Esophagus muscularis mucosa (tissue), 4 donors: ENCODE data around the gene SLC25A29. TPM values are rescaled to one million over a fixed set of nuclear protein-coding genes. Genes with fewer than 3 reads are reported as not detected.
A peak's percentile ranks its signal among the peaks of the same experiment; 100 is the strongest.

ENCODE experiments used
- DNase-seq: peaks from one replicate; pipeline ENCODE4 v3.0.0-alpha.2; 2017; ENCODE audit errors: extremely low spot score
- H3K27ac ChIP-seq, 4 donors: fragments of 200-600 bp; sonication (generic); replicated peaks in 1 of 4; 1 replicate in 3 of 4; 2 replicates in 1 of 4; pipeline ENCODE4 v1.5.1; 2016 to 2019; ENCODE audit warnings: mild to moderate bottlenecking in 1 of 4
- H3K27me3 ChIP-seq, 4 donors: fragments of 200-600 bp; sonication (generic); one replicate each; pipeline versions ENCODE4 v1.5.1 to v1.6.0; 2016 to 2019
- H3K36me3 ChIP-seq, 4 donors: fragments of 200-600 bp; sonication (generic); one replicate each; pipeline ENCODE4 v1.5.1; 2016 to 2019
- H3K4me1 ChIP-seq, 4 donors: fragments of 200-600 bp; sonication (generic); one replicate each; pipeline ENCODE4 v1.5.1; 2016 to 2019
- H3K4me3 ChIP-seq, 4 donors: fragments of 200-600 bp; sonication (generic); 1 replicate in 2 of 4; 2 replicates in 2 of 4; pipeline ENCODE4 v1.5.1; 2016 to 2019; ENCODE audit warnings: mild to moderate bottlenecking in 4 of 4, moderate library complexity in 1 of 4
- H3K9me3 ChIP-seq, 4 donors: fragments of 200-600 bp; sonication (generic); 1 replicate in 3 of 4; 2 replicates in 1 of 4; pipeline ENCODE4 v1.5.1; 2016 to 2019
- EP300 ChIP-seq: sonication (generic); formaldehyde crosslinking; IDR thresholded peaks from one replicate; pipeline ENCODE4 v1.6.1; 2017; ENCODE audit warnings: antibody characterized with exemption
- POLR2A ChIP-seq: fragments of 450-650 bp; IDR thresholded peaks from one replicate; pipeline ENCODE4 v1.6.1; 2017; ENCODE audit warnings: antibody characterized with exemption, moderate library complexity, mild to moderate bottlenecking, low read depth
- POLR2AphosphoS5 ChIP-seq, 2 donors: sonication (generic); formaldehyde crosslinking; IDR thresholded peaks; one replicate each; pipeline ENCODE4 v1.6.1; 2017; ENCODE audit warnings: antibody characterized with exemption in 2 of 2
- WGBS: methylation state at CpG from one replicate; pipeline ENCODE4 v1.1.5; 2018; 5-methylcytosine and 5-hydroxymethylcytosine counted together
- intact Hi-C: fragments of 100-400 bp; cut with DNase I; formaldehyde crosslinking; loops from one replicate; pipeline ENCODE4 v1.15.1; 2023
- total RNA-seq, 4 donors: library from RNA; depleted of rRNA; stranded (reverse); fragments of >200 nt; gene quantifications; one replicate each; pipeline versions ENCODE4 v1.1.0 to v1.2.1, GENCODE V29; 2016
- TF ChIP-seq, protein P1 (sequence below), 3 experiments: fragments of 200-600 bp in 2 of 3; fragments of 450-650 bp in 1 of 3; sonication (generic) in 2 of 3; IDR thresholded peaks; one replicate each; pipeline ENCODE4 v1.5.1; 2017 to 2019; ENCODE audit warnings: antibody characterized with exemption in 3 of 3, mild to moderate bottlenecking in 2 of 3, moderate library complexity in 1 of 3

Gene SLC25A29
- total RNA-seq, 4 donors from 2014 or later: 37.4 to 63.0 (median 49.2) TPM

DNA sequence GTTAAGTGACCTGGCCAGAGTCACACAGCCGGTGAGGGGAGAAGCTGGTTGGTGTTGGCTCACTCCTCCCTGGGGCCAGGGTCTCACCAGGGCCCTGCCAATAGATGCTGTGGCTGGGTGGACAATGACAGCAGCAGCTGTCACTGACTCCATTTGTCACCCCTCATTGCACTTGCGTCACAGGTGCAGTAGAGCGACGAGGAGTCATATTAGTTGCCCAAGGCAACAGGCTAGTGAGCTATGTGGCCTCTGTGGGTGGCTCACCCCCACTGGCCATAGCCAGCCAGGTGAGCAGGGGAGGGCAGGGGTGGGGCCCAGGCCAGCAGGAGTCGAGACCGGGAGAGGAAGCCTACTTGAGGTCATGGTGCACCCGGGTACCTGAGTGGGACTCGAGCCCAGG, 26.6 kb upstream of the SLC25A29 start:
- H3K4me1 ChIP-seq: no peaks in the 10 kb centered on the region
- 96% methylated on average over 4 of the region's 8 CpGs for WGBS
- intact Hi-C loops: no loop called here
- peak; percentile 84 for DNase-seq
- peaks cover 16 to 56% (median 47%) of the 10 kb centered on the region in 4 donors for H3K36me3 ChIP-seq
- H3K4me3 ChIP-seq: no peak overlapping the region
- TF ChIP-seq POLR2AphosphoS5 (IDR thresholded peaks at IDR 0.05): no peak
- no peak for TF ChIP-seq POLR2A
- TF ChIP-seq, protein P1, sequence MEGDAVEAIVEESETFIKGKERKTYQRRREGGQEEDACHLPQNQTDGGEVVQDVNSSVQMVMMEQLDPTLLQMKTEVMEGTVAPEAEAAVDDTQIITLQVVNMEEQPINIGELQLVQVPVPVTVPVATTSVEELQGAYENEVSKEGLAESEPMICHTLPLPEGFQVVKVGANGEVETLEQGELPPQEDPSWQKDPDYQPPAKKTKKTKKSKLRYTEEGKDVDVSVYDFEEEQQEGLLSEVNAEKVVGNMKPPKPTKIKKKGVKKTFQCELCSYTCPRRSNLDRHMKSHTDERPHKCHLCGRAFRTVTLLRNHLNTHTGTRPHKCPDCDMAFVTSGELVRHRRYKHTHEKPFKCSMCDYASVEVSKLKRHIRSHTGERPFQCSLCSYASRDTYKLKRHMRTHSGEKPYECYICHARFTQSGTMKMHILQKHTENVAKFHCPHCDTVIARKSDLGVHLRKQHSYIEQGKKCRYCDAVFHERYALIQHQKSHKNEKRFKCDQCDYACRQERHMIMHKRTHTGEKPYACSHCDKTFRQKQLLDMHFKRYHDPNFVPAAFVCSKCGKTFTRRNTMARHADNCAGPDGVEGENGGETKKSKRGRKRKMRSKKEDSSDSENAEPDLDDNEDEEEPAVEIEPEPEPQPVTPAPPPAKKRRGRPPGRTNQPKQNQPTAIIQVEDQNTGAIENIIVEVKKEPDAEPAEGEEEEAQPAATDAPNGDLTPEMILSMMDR (IDR thresholded peaks at IDR 0.05): no peak
- TF ChIP-seq EP300: no peak
- no peaks in the 10 kb centered on the region for H3K27me3 ChIP-seq
- no peaks in the 10 kb centered on the region for H3K9me3 ChIP-seq
- no peak overlapping the region for H3K27ac ChIP-seq

DNA sequence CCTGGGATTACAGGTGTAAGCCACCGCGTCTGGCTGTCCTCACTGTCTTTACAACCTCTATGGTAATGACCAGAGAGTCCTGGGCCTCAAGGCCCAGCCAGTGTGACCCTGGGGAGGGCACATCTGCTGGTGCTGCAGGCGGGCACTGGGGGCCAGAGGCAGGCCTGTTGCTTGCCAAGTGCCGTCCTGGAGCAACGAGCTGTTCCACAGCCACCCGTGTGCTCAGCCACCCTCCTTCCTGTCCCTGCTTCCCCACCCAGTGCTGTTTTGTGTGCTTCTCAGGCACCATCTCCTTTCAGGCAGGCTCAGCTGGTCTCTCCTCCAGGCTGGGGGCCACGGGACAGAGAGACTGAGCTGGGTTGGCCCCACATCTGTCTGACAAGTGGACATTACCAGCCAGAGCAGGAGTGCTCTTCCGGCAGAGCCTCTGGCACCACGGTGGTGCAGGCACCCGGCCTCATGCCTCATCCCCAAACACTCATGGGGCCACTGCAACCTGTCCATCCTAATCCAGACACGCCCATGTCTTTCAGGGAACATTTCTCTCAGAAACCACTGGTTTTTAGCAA, 25.9 kb upstream of the SLC25A29 start:
- WGBS: 82% methylated on average over 6 of the region's 11 CpGs
- Histone ChIP-seq H3K36me3 (peaks cover 16 to 49% (median 41%) of the 10 kb centered on the region in 4 donors), H3K9me3 (no peaks in the 10 kb centered on the region), H3K27me3 (no peaks in the 10 kb centered on the region), H3K4me1 (no peaks in the 10 kb centered on the region), H3K4me3 (no peak overlapping the region), H3K27ac (no peak overlapping the region)
- TF ChIP-seq EP300 (no peak), POLR2AphosphoS5 (IDR thresholded peaks at IDR 0.05) (no peak), POLR2A (no peak)
- TF ChIP-seq, protein P1 (IDR thresholded peaks at IDR 0.05): no peak
- intact Hi-C loops: no loop called here
- no peak for DNase-seq

DNA sequence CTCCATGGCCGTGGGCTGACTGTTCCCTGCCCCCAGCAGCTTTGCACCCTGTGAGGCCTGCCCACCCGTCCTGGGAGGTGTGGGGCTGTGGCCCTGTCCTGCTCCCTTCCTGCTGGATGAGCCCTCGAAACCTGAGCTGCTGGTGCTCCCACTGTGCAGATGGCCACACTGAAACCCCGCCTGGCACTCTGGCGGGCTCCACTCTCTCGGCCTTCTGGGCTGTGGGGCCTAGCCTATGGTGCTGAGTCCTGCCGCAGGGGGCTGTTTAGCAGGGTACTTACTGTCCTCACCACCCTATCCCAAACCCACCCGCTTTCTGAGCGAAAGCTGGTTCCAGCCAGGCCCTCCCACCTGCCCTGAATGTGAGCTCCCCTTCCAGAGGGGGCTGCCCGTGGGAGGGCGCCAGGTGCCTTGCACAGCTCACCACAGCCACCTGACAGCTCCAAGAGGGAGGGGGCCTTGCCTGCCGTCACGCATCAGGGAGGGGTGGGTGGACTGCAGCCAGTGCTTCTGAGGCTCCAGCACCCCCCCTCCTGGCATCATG, 24.2 kb upstream of the SLC25A29 start:
- no peak overlapping the region for H3K4me3 ChIP-seq
- H3K36me3 ChIP-seq: peaks cover 4 to 32% (median 27%) of the 10 kb centered on the region in 4 donors
- no peaks in the 10 kb centered on the region for H3K9me3 ChIP-seq
- H3K27me3 ChIP-seq: no peaks in the 10 kb centered on the region
- DNase-seq: no peak
- H3K27ac ChIP-seq: no peak overlapping the region
- no peak for TF ChIP-seq EP300
- TF ChIP-seq, protein P1 (IDR thresholded peaks at IDR 0.05): no peak
- no peak for TF ChIP-seq POLR2A
- no peak for TF ChIP-seq POLR2AphosphoS5 (IDR thresholded peaks at IDR 0.05)
- intact Hi-C loops: no loop called here
- no peaks in the 10 kb centered on the region for H3K4me1 ChIP-seq
- WGBS: 93% methylated on average over 6 of the region's 13 CpGs

DNA sequence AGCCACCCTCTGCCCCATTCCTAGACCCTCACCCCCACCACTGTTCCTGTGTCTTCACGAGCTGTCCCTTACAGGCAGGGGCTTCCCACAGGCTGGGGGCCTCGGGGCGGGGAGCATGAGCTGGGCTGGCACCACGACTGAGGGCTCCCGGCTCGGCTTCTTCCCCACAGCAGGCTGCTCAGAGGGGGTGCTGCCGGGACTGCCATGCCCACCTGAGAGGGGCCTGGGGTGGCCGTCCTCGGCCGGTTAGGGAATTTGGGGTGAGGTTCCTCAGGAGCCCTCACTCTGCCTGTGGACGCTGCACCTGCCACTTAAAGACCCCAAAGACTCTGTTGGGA, 23.7 kb upstream of the SLC25A29 start:
- Histone ChIP-seq H3K27me3 (no peaks in the 10 kb centered on the region), H3K4me3 (no peak overlapping the region), H3K27ac (no peak overlapping the region), H3K9me3 (no peaks in the 10 kb centered on the region), H3K36me3 (peaks cover 3 to 28% (median 22%) of the 10 kb centered on the region in 4 donors), H3K4me1 (no peaks in the 10 kb centered on the region)
- TF ChIP-seq EP300: no peak
- TF ChIP-seq POLR2A: no peak
- TF ChIP-seq POLR2AphosphoS5 (IDR thresholded peaks at IDR 0.05): no peak
- TF ChIP-seq, protein P1 (IDR thresholded peaks at IDR 0.05): no peak
- intact Hi-C loops: no loop called here
- DNase-seq: no peak
- 88% methylated on average over 3 of the region's 11 CpGs for WGBS
